IMR-90 (cell line): ENCODE measurements around the gene KCNE2.

Source experiments
- BHLHE40 ChIP-seq: fragments of 150-350 bp; IDR thresholded peaks from 2 replicates; pipeline ENCODE4 v1.6.1; 2016; ENCODE audit warnings: mild to moderate bottlenecking, low read depth, low read length
- FOS ChIP-seq: fragments of 150-350 bp; IDR thresholded peaks from 2 replicates; pipeline ENCODE4 v1.6.1; 2016; ENCODE audit warnings: low read depth, low read length
- POLR2A ChIP-seq: IDR thresholded peaks from 2 replicates; pipeline ENCODE4 v1.6.1; 2012; ENCODE audit warnings: mild to moderate bottlenecking, low read depth, low read length
- RCOR1 ChIP-seq: IDR thresholded peaks from 2 replicates; pipeline ENCODE4 v1.6.1; 2012; ENCODE audit warnings: mild to moderate bottlenecking, low read length, improper control_type of control experiment; ENCODE audit not compliant: insufficient replicate concordance
- SMC3 ChIP-seq: fragments of 150-350 bp; IDR thresholded peaks from 2 replicates; pipeline ENCODE4 v1.6.1; 2016; ENCODE audit warnings: low read depth, mild to moderate bottlenecking, antibody characterized with exemption, low read length, moderate library complexity
- TF ChIP-seq, protein P1 (sequence below): conservative IDR thresholded peaks from 2 replicates; pipeline ENCODE4 v1.5.1; 2012; ENCODE audit warnings: mild to moderate bottlenecking, low read depth, low read length, improper control_type of control experiment
- TF ChIP-seq, protein P2 (sequence below): fragments of 150-350 bp; IDR thresholded peaks from 2 replicates; pipeline ENCODE4 v1.6.1; 2017; ENCODE audit warnings: mild to moderate bottlenecking, antibody characterized with exemption, low read length, low read depth
- TF ChIP-seq, protein P3 (sequence below): fragments of 150-350 bp; IDR thresholded peaks from 2 replicates; pipeline ENCODE4 v1.6.1; 2016; ENCODE audit warnings: low read depth, mild to moderate bottlenecking, low read length, moderate library complexity, borderline replicate concordance

DNA sequence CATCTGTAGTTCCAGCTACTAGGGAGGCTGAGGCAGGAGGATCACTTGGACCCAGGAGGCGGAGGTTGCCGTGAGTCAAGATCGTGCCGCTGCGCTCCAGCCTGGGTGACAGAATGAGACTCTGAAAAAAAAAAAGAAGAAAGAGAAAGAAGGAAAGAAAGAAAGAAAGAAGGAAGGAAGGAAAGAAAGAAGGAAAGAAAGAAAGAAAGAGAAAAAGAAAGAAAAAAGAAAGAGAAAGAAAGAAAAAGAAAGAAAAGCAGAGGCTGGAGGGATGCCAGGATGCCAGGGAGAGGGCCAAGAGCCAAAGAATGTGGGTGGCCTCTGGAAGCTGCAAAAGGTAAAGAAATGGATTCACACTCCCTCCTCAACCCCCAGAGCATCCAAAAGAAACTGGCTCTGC, 8.2 kb upstream of the KCNE2 start:
- TF ChIP-seq, protein P1, sequence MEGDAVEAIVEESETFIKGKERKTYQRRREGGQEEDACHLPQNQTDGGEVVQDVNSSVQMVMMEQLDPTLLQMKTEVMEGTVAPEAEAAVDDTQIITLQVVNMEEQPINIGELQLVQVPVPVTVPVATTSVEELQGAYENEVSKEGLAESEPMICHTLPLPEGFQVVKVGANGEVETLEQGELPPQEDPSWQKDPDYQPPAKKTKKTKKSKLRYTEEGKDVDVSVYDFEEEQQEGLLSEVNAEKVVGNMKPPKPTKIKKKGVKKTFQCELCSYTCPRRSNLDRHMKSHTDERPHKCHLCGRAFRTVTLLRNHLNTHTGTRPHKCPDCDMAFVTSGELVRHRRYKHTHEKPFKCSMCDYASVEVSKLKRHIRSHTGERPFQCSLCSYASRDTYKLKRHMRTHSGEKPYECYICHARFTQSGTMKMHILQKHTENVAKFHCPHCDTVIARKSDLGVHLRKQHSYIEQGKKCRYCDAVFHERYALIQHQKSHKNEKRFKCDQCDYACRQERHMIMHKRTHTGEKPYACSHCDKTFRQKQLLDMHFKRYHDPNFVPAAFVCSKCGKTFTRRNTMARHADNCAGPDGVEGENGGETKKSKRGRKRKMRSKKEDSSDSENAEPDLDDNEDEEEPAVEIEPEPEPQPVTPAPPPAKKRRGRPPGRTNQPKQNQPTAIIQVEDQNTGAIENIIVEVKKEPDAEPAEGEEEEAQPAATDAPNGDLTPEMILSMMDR: no peak
- TF ChIP-seq POLR2A: no peak
- TF ChIP-seq, protein P2, sequence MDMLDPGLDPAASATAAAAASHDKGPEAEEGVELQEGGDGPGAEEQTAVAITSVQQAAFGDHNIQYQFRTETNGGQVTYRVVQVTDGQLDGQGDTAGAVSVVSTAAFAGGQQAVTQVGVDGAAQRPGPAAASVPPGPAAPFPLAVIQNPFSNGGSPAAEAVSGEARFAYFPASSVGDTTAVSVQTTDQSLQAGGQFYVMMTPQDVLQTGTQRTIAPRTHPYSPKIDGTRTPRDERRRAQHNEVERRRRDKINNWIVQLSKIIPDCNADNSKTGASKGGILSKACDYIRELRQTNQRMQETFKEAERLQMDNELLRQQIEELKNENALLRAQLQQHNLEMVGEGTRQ: no peak
- TF ChIP-seq BHLHE40: no peak
- no peak for TF ChIP-seq RCOR1
- TF ChIP-seq, protein P3, sequence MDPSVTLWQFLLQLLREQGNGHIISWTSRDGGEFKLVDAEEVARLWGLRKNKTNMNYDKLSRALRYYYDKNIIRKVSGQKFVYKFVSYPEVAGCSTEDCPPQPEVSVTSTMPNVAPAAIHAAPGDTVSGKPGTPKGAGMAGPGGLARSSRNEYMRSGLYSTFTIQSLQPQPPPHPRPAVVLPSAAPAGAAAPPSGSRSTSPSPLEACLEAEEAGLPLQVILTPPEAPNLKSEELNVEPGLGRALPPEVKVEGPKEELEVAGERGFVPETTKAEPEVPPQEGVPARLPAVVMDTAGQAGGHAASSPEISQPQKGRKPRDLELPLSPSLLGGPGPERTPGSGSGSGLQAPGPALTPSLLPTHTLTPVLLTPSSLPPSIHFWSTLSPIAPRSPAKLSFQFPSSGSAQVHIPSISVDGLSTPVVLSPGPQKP: no peak
- TF ChIP-seq SMC3: no peak
- TF ChIP-seq FOS: no peak
